C4-2B (cell line): ENCODE measurements around the gene PDGFD.

ENCODE experiments used
- H3K27ac ChIP-seq: fragments of 450-650 bp; 2 replicates; pipeline ENCODE4 v1.5.1; 2017
- CTCF ChIP-seq: fragments of 450-650 bp; conservative IDR thresholded peaks from 2 replicates; pipeline ENCODE4 v1.5.1; 2017; ENCODE audit warnings: mild to moderate bottlenecking
- ZFX ChIP-seq: fragments of 450-650 bp; IDR thresholded peaks from 2 replicates; pipeline ENCODE4 v1.6.1; 2017

Gene PDGFD

DNA sequence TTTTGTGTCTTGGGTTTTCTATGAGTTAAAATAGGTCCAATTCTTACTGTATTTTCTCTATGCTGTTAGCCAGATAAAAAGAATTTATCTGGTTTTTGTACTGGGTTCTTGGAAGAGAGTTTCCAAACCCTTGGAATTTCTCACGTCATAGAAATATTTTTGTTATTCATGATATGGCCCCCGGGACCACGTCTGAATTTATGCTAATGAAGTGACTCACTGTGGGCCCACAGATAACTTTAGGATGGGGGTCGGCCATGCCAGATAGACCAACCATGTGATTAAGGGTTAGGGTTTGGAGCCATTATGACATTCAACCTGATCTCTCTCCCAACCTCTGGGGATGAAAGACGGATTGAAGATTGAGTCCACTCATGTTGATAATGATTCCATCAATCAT is 163.1 kb downstream of the PDGFD start:
- no peak for TF ChIP-seq ZFX
- TF ChIP-seq CTCF = no peak
- no peak overlapping the region for H3K27ac ChIP-seq

DNA sequence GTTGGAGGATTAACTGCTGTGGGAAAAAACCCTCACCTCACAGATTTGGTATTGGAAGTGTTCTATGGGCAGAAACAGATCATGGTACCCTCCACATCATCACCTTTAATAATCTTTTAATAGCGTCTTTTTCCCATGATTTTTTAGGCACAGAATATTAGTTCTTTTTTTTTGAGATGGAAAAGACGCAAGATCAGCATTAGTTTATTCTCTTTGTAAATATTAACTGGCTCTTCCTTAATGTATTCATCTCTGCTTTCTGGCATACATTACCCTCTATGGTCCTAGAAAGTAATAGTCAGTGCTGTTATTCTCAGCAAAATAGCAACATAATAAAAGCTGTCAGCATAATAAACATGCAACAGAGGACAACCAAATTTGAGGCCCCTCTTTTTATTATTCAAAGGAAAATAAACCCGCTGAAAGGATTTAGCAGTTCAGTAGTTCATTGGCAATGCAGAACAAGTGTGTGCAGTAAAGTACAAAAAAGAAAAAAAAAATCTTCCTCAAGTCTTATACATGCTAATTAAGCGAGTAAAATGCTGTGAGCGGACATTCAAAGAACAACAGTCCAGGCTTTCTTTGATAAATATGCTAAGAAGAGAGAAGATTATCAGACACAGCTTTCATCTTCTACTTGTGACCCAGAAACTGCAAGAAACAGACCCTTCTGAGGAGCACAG is 165.0 kb downstream of the PDGFD start:
- TF ChIP-seq CTCF = no peak
- no peak for TF ChIP-seq ZFX
- no peak overlapping the region for H3K27ac ChIP-seq

- TF ChIP-seq ZFX = no peak
- no peak overlapping the region for H3K27ac ChIP-seq
Measured at GRCh38 chr11:103997082-103997481, 166.9 kb downstream of the PDGFD start.

- H3K27ac ChIP-seq = no peak overlapping the region
- TF ChIP-seq CTCF (no peak), ZFX (no peak)
Measured at GRCh38 chr11:103995896-103996295, 168.1 kb downstream of the PDGFD start.

GRCh38 chr11:103994518-103994917 is 169.4 kb downstream of the PDGFD start:
- no peak for TF ChIP-seq CTCF
- TF ChIP-seq ZFX = no peak
- no peak overlapping the region for H3K27ac ChIP-seq

- no peak overlapping the region for H3K27ac ChIP-seq
- TF ChIP-seq ZFX (no peak), CTCF (no peak)
Measured at GRCh38 chr11:103994094-103994493, 169.9 kb downstream of the PDGFD start.

DNA sequence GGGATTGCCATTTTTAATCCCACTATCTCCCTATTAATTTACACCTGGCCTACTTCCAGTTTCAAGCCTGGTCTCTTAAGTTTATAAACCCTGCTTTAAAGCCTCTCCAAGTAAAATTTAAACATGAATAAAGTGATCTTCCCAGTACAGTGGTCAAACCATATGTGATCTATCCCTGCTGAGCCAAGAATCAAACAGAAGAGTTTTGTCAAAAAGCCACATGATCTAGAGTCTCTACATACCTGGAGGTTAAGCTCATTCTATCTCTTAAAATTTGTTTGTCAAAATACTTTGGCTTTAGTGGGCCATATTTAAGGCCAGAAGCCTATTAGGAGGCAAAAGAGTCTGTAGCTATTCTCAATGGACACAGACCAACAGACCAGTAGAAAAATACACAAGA is 170.4 kb downstream of the PDGFD start:
- TF ChIP-seq CTCF = no peak
- TF ChIP-seq ZFX = no peak
- H3K27ac ChIP-seq = no peak overlapping the region

DNA sequence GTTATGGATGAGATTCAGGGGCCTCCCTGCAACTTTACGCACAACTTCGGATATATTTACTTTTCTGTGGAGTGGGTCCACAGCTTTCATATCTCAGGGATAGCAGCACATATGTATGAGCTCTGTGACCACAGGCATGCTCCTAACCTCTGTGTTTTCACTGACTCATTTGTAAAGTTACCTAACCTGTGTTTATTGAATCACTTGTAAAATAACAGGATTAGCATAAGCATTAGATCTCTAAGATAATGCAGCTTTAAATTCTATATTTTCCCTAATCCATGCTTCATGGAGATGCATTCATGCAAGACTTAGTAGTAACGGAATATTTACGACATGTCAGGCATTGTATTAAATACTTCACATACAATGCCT is 175.4 kb downstream of the PDGFD start:
- no peak for TF ChIP-seq CTCF
- TF ChIP-seq ZFX = no peak
- H3K27ac ChIP-seq = no peak overlapping the region
